OCI-M1 (cell line): Measurements from ENCODE around the gene BIRC2.

Experiments
- DNase-seq: peaks from one replicate; lab custom pipeline; 2025; lab: John Stamatoyannopoulos, UW

BIRC2 gene

DNA sequence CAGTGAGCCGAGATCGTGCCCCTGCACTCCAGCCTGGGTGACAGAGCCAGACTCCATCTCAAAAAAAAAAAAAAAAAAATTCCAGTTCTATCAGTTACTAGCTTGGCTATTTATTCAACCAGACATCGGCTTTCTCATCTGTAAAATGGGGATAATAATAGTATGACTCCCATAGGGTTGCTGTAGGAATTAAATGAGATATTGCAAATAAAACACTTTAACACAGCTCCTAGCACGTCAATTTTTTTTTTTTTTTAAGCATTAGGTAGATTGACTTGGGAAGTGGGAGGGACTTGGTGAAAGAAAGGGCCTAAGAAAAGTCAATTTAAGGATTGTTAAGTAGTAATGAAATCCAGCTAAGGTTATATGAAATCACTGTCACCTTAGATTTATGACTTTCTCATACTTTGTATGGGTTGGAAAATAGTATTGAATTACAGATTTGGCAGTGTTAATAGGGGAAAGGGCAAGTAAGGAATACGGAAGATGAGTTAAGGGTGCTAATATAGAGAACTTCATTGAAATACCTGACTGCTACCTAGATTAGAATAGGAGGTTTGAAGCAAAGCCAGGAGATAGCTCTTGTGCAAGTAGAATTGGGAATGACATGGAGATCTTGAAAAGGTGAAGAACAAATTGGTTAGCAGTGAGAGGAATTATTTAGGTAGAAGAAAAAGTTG is 28.8 kb downstream of the BIRC2 start:
- no peak for DNase-seq

DNA sequence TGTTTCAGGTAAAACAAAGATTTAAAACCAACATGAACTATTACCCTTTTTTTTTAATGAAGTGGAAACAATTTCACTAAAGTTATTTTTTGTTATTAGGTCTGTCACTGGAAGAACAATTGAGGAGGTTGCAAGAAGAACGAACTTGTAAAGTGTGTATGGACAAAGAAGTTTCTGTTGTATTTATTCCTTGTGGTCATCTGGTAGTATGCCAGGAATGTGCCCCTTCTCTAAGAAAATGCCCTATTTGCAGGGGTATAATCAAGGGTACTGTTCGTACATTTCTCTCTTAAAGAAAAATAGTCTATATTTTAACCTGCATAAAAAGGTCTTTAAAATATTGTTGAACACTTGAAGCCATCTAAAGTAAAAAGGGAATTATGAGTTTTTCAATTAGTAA is 30.9 kb downstream of the BIRC2 start:
- DNase-seq, result no peak

DNA sequence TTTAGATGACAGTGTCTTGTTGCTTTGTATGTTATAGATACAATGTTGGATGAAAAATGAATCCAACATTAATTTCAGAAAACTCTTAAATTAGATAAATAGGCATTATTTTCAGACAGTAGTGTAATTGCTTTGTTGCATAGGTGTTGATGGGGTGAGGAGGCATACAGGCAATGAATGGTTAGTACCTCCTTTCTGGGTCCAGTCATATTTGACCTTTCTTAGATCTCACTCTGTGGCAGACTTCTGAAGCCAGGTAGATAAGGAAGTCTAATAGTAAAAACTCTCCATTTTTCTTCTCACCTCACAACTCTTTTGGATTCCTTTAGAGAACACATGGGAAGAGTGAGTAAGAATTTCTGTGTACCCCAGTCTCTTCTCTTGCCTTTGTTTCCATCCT is 31.8 kb downstream of the BIRC2 start:
- no peak for DNase-seq

DNA sequence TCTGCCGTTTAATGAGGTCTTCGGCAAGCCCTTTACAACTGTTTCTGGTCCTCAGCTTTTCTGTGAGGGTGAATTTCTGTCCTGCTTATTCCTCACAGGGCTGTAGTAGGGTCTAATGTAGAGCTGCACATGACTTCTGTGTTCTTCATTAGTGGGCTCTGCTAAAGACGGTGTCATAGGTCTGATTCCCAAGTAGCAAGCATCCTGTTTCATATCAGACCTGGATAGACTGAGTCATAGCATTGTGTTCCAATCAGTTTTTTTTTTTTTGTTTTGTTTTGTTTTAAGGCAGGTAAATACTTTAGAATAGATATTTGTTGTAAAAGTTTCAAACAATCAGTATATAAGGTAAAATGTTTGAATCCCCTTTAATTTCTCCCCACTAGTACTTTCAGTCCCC is 35.4 kb downstream of the BIRC2 start:
- no peak for DNase-seq

DNA sequence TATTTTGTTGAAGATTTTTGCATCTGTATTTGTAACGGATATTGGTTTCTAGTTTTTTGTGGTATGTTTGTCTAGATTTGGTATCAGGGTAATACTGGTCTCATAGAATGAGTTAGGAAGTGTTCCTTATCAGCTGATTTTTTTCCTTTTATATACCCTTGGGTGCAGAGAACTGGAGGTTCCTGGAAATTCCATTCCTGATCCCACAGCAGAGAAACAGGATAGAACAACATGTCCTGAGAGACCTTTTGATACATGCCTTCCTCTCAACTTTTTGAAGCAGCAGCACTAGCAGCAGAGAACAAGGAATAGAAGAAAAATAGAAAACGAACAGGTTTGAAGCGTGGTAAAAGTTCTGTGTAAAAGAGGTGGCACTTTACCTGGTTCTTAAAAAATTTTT is 36.8 kb downstream of the BIRC2 start:
- DNase-seq, result no peak

DNA sequence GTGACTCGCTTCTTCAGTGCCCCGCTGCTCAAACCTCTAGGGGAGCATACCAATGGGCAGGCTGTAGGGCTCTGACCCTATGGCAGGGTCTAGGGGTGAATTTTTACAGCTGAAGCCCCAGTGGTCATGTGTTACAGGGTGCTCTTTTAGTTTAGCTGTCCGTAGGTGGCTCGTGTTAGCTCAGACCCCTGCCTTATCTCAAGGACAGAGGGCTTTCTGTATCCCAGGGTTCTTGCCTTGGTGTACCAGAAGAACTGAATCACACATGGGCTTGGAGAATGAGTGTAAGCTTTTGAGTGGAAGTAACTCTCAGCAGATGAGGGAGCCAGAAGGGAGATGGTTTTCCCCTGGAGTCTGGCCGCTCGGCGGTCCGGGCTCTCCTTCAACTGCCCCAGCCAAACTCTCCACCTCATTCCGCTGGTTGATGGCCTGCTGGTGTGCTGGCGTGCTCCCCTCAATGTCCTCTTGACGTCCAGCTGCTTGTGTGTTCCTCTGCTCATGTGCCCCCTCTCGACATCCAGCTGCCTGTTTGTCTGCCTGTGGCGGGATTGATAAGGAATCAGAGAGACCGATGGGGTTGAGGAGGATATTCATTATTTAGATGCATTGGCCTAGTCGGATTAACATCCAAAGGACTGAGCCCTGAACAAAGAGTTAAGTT is 37.5 kb downstream of the BIRC2 start:
- peak; percentile 64 for DNase-seq

DNA sequence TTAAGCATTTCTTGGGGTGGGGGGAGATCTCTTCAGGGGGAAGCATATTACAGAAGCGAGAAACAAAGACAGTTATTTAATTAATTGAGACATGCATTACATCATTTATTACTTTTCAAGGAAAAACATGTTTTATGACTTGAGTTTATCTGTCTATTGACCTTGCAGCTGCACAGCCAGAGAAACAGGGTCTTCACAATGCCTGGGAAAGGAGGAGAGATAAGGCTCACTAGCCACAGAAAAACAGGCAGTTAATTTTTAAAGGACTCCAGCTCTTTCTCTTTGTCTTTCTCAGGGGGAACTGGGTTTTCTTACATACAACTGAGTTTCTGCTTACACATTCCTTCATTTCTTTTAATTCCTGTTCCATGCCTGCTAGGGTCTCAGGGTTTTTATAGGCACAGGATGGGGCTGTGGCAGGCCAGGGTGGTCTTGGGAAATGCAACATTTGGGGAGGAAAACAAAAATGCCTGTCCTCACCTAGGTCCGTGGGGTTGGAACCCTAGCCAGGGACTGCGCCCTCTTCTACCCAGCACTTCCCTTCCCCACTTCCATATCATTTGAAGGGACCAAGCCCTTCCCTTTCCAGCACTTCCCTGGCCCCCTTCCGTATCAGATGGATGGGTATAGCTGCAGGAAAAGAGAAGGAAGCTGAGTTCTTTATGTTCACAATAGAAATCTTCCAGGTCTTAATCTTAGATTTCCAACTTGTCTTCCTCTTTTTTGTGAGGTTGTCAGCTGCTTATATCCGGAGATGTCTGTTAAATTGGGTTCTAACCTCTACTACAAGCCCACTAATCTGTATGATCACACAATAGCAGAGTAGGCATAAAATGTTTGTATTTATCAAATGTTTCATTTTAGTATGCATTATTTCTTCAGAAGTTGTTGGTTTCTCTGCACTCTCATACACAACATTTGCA is 38.3 kb downstream of the BIRC2 start:
- DNase-seq, result peak; percentile 64

DNA sequence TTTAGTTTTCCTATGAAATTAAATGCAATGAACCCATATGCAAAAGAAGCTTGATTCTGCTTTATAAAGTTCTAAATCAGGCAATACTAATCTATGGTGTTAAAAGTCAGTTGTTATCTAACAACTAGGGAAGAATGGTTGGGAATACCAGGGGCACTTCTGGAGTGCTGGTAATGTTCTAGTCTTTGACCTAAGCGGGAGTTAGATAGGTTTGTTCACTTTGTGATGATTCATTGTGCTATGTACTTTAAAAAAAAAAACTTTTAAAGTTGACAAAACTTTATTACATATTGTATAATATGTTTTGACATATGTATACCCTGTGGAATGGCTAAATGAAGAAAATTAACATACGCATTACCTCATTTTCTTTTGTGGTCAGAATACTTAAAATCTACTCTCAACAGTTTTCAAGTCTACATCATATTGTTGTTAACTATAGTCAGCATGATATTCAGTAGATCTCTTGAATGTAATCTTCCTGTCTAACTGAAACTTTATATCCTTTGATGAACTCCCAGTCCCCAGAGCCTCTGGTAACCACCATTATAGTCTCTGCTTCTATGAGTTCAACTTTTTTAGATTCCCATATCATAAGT is 39.2 kb downstream of the BIRC2 start:
- DNase-seq, result peak; percentile 18

DNA sequence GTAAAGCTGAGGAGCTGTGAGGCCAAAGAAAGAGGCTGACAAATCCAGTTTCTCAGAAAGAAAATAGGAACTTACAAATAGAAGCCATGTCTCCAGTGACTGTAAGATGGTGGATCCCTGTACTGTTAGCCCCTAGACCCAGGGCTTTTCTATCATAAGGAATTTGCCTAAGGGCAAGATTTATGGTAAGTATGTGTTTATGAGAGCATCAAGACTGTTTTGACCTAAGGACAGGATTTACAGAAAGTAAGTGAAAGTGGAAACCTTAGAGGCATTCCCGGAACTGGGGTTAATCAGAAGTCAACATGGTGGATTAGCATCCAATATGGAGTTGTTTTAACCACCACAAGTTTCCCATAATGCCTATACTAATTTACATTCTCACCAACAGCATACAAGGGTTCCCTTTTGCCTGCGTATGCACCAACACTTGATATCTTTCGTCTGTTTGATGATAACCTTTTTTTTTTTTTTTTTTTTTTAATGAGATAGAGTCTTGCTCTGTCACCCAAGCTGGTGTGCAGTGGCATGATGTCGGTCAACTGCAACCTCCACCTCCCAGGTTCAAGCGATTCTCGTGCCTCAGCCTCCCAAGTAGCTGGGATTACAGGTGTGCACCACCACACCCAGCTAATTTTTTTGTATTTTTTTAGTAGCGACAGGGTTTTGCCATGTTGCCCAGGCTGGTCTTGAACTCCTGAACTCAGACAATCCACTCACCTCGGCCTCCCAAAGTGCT is 40.2 kb downstream of the BIRC2 start:
- no peak for DNase-seq

DNA sequence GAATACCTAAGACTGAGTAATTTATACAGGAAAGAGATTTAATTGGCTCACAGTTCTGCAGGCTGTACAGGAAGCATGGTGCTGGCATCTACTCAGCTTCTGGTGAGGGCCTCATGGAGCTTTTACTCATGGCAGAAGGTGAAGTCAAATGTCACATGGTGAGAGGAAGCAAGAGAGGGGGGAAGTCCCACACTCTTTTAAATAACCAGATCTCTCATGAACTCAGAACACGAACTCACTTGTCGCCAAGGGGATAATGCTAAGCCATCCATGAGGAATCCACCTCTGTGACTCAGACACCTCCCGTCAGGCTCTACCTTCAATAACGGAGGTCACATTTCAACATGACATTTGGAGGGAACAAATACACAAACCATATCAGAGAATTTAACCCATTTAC is 42.2 kb downstream of the BIRC2 start:
- DNase-seq, result no peak

DNA sequence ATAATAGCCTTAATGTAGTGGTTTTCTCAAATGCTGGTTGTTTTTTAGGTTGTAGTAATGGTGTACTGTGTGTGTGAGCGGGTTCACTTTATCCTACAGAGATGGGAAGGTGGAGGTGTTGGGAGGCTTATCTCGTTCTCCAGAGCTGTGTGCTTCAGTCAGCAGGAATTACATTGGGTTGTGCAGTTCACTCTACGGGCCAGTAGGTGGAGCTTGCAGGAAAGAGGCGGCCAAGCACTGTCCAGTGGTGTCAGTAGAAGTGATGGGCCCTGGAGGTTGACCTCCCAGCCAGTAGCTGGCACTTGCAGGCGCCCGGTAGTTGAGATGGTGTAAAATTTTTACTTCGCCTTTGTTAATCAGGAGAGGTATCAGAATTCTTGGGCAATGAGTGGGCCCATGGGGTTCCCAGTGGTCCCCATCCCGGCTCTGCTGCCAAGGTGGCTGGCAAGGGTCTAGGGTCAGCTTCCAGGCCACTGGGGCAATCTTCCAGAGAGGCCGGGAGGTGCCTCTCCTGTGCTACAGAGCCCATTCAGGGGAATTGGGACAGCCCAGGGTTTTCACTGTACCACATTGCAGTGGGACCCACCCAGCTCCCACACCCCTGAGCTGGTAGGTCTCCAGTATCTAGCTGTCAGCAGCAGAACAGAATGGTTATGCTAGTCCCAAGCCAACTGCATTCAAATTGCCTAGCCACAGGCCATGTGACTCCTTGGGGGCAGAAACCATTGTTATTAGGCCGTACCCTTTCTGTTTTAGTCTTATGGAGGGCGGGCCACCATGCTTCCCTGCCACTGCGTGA is 43.9 kb downstream of the BIRC2 start:
- peak; percentile 65 for DNase-seq

DNA sequence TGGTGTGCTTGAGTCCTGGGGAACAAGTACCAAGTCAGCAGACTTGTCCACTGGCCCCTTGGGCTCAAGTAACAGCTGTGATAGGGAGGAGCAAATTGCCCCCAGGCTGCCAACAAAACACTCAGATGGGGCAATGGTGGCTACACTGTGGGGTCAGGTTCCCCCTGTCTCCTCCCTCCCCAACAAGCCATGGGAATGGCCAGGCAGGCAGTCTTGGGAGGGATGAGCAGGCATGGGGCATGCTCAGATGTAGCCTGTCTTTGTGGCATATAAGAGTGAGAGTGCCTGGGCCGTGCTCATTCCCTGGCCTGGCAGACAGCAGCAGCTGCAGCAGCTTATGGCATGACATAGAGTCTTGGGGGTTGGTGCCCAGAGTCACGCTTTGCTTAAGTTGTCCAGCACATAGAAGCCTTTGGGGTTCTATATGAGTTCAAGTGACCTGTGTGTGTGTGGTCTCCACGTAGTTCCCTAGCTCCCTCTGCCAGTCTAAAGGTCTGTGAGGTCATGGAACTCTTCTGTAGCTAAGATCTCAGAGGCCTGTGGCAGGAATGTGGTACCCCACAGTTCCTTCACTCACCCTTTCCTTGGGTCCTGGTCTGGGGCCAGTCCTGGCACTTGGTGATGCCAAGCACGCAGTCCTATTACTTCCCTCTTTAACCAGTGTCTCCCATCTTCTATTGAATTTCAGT is 44.7 kb downstream of the BIRC2 start:
- DNase-seq, result no peak

DNA sequence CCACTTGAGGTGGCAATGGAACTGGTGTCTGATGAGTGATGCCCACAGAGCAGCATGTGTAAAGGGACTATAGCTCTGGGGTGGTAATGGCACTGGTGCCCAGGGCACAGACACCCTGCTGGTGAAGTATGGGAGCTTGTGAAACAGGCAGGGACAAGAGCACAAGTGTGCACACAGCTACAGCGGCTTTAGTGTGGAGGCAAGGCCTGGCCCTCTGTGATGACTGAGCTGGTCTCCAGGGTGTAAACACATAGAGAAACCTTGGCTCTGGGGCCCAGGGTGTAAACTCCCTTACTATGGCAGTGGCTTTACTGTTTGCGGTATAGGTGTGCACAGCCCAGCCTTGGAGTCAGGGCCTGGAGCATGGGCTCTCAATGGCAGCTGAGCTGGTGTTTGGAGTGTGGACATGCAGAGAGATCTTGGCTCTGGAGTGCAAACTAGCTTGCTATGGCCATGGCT is 46.3 kb downstream of the BIRC2 start:
- DNase-seq, result no peak

DNA sequence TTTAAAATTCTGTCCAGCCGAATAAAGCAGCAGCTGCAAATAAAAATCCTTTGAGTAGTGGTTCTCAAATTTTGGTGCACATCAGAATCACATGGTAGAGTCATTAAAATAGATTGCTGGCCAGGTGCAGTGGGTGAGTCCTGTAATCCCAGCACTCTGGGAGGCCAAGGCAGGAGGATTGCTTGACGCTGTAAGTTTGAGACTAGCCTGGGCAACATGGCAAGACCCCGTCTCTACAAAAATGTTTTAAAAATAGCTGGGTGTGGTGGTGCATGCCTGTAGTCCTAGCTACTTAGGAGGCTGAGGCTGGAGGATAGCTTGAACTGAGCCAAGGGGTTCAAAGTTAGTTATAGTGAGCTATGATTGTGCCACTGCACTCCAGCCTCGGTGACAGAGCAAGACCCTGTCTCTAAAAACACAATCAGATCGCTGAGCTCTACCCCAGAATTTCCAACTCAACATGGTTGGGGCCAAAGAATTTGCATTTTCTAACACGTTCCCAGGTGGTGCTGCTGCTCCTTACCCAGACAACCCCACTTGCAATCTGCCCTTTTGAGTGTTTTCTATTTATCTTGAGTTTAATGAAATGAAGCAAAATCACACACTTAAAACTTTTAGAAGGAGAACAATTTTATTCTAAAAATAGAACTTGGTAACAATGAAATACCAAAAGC is 48.8 kb downstream of the BIRC2 start:
- DNase-seq, result no peak

DNA sequence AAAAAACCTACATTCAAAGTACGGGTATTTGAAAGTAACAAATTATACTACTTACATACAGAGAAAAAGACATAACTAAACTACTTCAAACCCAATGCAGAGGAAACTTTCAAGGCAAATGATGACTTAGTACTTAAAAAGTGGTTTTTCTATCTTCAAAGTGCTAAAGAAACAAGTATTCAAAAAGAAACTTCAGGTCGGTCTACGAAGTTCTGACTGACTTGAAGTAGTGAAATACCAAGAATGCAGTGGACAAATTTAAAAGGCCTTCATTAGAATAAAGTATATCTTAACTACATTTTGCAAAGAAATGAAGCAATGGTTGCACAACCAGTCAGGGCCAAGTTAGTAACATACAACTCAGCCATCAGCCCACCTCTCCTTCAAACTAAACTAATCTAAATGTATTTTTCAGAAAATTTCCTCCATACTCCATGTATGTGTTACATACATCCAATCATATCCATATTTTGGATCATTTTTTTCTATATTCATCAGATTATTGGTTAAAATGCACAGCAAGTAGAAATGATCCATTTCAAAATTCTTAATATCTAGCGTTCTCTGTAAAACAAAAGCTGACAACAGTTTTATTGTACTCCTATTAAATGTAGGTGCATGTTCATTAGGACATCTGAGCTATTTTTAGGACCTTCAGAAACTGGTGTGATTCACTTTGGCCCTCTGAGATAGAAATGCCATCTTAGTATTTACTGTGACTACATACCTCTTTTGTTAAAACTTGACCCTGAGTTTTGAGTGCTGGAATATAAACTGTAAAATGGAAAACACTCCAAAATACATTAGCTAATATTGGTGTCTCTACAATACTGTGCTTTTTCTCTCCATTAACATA is 49.9 kb downstream of the BIRC2 start:
- no peak for DNase-seq

DNA sequence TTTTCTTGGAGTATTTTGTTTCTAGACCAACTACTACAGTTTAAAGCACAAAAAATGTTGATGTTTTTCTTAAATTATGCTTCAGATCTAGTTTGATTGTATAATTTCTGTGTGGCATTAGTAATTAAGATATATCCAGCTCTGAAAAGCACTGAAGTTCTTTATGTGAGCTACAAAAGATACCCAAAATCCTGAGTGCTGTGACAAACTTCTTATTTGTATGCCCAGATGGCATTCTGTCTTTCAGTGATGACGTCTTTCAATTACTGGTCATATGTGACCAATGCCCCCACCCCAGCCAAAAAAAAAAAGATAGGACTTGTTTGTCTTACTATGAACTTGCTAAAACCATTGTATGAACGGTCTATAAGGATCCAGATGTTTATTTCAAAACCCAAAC is 51.3 kb downstream of the BIRC2 start:
- no peak for DNase-seq

DNA sequence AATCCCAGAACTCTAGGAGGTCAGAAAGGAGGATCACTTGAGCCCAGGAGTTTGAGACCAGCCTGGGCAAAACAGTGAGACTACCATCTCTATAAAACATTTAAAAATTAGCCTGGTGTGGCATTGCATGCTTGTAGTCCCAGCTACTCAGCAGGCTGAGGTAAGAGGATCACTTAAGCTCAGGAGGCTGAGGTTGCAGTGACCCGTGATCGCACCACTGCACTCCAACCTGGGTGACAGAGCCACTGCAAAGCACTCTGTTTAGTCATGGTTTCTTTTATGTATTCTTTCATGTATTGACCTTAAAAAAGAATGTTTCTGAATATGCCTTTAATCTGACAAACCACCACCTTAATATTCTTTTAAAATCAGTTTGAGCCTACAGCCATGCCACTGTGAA is 52.2 kb downstream of the BIRC2 start:
- DNase-seq, result no peak

DNA sequence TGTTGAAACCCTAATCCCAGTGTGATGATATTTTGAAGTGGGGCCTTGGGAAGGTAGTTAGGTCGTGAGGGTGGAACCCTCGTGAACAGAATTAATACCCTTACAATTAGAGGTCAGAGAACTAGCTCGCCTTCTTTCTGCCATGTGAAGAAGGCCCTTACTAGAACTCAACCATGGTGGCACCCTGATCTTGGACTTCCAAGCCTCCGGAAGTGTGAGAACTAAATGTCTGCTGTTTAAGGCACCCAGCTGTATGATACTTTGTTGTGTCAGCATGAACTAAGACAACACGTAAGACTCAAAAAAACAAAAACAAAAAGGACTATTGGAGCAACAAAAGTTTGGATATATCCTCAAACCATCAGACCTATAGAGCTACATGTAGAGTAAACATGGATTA is 53.6 kb downstream of the BIRC2 start:
- DNase-seq, result no peak

DNA sequence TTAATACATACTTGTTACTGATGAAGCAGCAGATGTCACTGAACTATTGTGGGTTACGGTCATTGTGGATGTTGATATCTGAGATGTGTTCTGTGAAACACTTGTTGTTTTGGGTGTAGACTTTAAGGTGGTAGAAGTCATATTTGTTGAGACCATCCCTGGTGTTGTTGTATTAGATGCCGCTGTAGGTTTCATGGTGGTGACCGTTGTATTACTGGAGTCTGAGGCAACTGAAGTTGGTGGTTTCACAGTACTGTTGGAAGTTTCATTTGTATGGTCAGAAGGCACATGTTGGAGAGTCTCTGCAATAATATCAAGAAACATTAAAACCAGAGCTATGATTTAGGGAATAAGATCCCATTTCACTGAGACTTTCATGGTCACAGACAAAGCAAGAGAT is 54.9 kb downstream of the BIRC2 start:
- no peak for DNase-seq
